Heart right ventricle (tissue), 16 donors: Measurements from ENCODE around the gene STK24. TPM values are rescaled to one million over a fixed set of nuclear protein-coding genes. Genes with fewer than 3 reads are reported as not detected.

ENCODE experiments used
- ATAC-seq, 8 donors: fragments of 200-7000 bp; cut with Tn5 transposase; one replicate each; pipeline ENCODE4 v1.9.1; 2020; ENCODE audit warnings: mild to moderate bottlenecking in 8 of 8, moderate library complexity in 8 of 8, moderate number of reproducible peaks in 1 of 8
- DNase-seq, 2 donors: peaks; one replicate each; pipeline ENCODE4 v3.0.0-alpha.2; 2020
- H3K27ac ChIP-seq, 10 donors: fragments of 200-600 bp; sonication (generic) in 2 of 10; one replicate each; pipeline versions ENCODE4 v1.5.0 to v1.8.0; 2020 to 2022; ENCODE audit warnings: mild to moderate bottlenecking in 3 of 10
- H3K27me3 ChIP-seq, 7 donors: fragments of 200-600 bp; one replicate each; pipeline ENCODE4 v1.8.0; 2021 to 2022; ENCODE audit warnings: mild to moderate bottlenecking in 2 of 7
- H3K36me3 ChIP-seq, 9 donors: fragments of 200-600 bp; sonication (generic) in 1 of 9; one replicate each; pipeline versions ENCODE4 v1.5.0 to v1.8.0; 2020 to 2022; ENCODE audit warnings: mild to moderate bottlenecking in 2 of 9
- H3K4me1 ChIP-seq, 9 donors: fragments of 200-600 bp; sonication (generic) in 1 of 9; one replicate each; pipeline versions ENCODE4 v1.5.0 to v1.8.0; 2020 to 2022; ENCODE audit warnings: mild to moderate bottlenecking in 4 of 9
- H3K4me3 ChIP-seq, 10 donors: fragments of 200-600 bp; sonication (generic) in 2 of 10; one replicate each; pipeline versions ENCODE4 v1.5.0 to v1.8.0; 2020 to 2022; ENCODE audit warnings: mild to moderate bottlenecking in 7 of 10, moderate library complexity in 2 of 10
- H3K9me3 ChIP-seq, 11 donors: fragments of 200-600 bp in 10 of 11; sonication (generic) in 2 of 11; one replicate each; pipeline versions ENCODE4 v1.5.0 to v1.8.0; 2013 to 2022; ENCODE audit warnings: mild to moderate bottlenecking in 2 of 11, control low read depth in 1 of 11, moderate library complexity in 1 of 11
- CTCF ChIP-seq, 9 donors: fragments of 200-600 bp; sonication (generic) in 2 of 9; IDR thresholded peaks; one replicate each; pipeline versions ENCODE4 v1.5.0 to v1.8.0; 2021 to 2022; ENCODE audit warnings: antibody characterized with exemption in 9 of 9, mild to moderate bottlenecking in 5 of 9, moderate library complexity in 1 of 9
- WGBS, 2 donors: extraction: QIAGEN DNeasy Blood & Tissue Kit; methylation state at CpG; one replicate each; pipeline ENCODE4 v1.1.7; 2013; ENCODE audit warnings: inconsistent platforms in 1 of 2; 5-methylcytosine and 5-hydroxymethylcytosine counted together
- intact Hi-C, 10 donors: fragments of 100-400 bp; cut with DNase I; formaldehyde crosslinking; loops; one replicate each; pipeline versions ENCODE4 v1.11.1 to v1.14.2; 2022
- polyA plus RNA-seq, 2 donors: library from polyadenylated mRNA; stranded (reverse); fragments of 200-250 nt; gene quantifications; one replicate each; pipeline ENCODE4 v1.2.3, GENCODE V29; 2013
- total RNA-seq, 10 donors: library from RNA; stranded (reverse); fragmentation: NEBNext Ultra II Directional in 3 of 10; extraction: Animal tissue kit (Norgen Biotek cat#: 25700) in 3 of 10; gene quantifications; one replicate each; pipeline versions ENCODE4 v1.2.1 to v1.2.4, GENCODE V29; 2021 to 2023
- donor health status: Arrhythmogenic right ventricular cardiomyopathy.
- donor health status: ischemic (EF 13 %, LVEDD 7.1; RV severe dilation, severe dysfunction).
- donor health status: healthy with polysubstance abuse.
- donor health status: DM: no; HTN: yes; CAD: no.
- donor health status: DM: no; HTN: no; CAD: no.
- donor health status: ischemic (EF 25% LVEDD 6.9; RV normal size, moderate dysfunction).
- donor health status: ischemic (EF 25% LVEDD 5.7; RV mildly dilated, moderate dysfunction).
- donor health status: healthy.
- donor health status: DM: yes; HTN: yes; CAD: no.
- donor health status: Ischemic cardiomyopathy.
- donor health status: ischemic (EF 35%, LVEDD 5.7; RV mildly dilated, moderate dysfunction).
- donor health status: nonischemic (EF 11% LVEDD 7.7; RV severe dilation, severe dysfunction).
- donor health status: DM: yes; HTN: yes; CAD: no.
- donor health status: PGD.
- donor health status: ischemic (EF 29% LVEDD 5.4; RV normal size, mild dysfunction).
- donor health status: nonischemic (EF 23%, LVEDD 6.1; RV moderate dilation, normal function).

The STK24 gene
- total and polyA plus RNA-seq, 12 donors = 20.8 to 72.9 (median 61.5) TPM

GRCh38 chr13:98422046-98422445 lies 154.9 kb downstream of the STK24 start:
- Histone ChIP-seq H3K27me3 (no peaks in the 10 kb centered on the region), H3K9me3 (no peaks in the 10 kb centered on the region), H3K27ac (no peak overlapping the region), H3K36me3 (peaks cover 0 to 74% (median 7%) of the 10 kb centered on the region in 9 donors), H3K4me1 (peaks cover 0 to under 1% (median 0%) of the 10 kb centered on the region in 9 donors), H3K4me3 (no peak overlapping the region)
- intact Hi-C loops = loop anchor here in 2 of 10 donors (10.0 kb wide), 1 partner anchor 277 kb away; the partner anchor contains the start of gene FARP1 (in 2 of the 2)
- WGBS, 2 donors = 94% methylated on average over 9 of the region's 9 CpGs
- no peak for DNase-seq
- TF ChIP-seq CTCF (IDR thresholded peaks at IDR 0.05) = no peak
- no peak for ATAC-seq

DNA sequence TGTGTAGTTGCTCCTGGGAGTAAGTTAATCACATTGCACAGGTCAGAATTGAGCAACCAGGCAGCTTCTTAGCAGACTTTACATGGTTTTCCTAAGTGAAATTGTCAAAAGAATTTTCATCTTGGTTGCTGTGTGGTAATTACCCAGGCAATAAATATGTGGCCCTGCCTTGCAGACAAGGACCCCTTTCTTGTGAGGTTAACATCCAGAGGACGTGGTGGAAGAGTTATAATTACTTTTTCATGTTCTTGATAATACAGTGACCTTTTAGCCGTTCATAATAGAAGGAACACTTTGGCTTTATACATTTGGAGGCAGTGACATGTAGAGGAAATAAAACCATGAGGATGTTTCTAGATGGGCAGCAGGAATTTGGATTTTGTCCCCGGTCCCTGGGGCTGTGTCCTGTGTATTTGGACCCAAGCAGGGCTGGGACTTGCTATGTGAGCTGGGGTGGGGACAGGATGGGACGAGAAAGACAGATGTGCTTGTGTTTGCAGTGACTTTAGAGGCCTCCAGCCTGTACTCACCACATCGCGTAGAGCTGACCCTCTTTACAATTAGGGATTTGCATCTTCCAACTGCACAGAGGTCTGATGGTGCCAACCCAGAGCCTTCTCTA lies 156.2 kb downstream of the STK24 start:
- H3K9me3 ChIP-seq = peaks cover 0 to 3% (median 0%) of the 10 kb centered on the region in 11 donors
- H3K27me3 ChIP-seq = no peaks in the 10 kb centered on the region
- no peak overlapping the region for H3K4me3 ChIP-seq
- DNase-seq = no peak
- intact Hi-C loops = loop anchor here in 2 of 10 donors (10.0 kb wide), 1 partner anchor 276 kb away; the partner anchor contains the start of gene FARP1 (in 2 of the 2)
- no peaks in the 10 kb centered on the region for H3K4me1 ChIP-seq
- peaks cover 0 to 72% (median 7%) of the 10 kb centered on the region in 9 donors for H3K36me3 ChIP-seq
- no peak for TF ChIP-seq CTCF (IDR thresholded peaks at IDR 0.05)
- 91% methylated on average over 6 of the region's 6 CpGs for WGBS, 2 donors
- ATAC-seq = no peak
- H3K27ac ChIP-seq = no peak overlapping the region

DNA sequence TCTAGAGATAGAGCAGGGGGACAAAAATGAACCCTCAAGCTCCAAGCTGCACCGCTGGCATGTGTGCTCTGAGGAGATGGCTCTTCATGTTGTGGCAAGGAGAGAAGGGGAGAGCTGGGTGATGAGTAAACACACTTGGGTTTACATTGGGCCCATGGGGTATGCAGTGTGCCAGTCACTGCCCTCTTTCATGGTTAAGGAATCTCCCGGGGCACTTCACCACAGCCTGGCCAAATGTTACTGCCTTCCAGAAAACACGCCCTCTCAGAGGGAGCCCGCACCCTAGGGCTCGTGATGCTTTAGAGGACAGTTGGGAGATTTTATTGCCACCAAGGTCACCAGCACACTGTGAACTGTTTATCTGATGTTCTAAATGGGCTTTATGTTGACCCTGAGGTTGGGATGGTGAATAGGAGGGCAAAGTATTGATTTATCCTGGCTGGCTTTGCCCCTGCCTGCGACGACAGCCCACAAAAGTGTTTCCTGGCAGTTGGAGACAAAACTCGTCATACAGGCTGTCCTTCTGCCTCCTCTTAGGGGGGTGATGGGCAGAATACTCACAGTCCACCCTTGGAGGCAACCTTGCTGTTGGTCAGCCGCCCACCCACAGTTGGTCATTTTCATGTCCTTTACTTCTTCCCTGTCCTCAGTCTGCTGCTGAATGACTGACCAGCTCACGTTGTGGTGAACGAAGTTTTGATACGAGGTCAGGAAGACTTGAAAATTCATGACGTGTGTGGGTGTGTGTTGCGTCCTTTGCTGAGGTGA lies 156.9 kb downstream of the STK24 start:
- no peak for TF ChIP-seq CTCF (IDR thresholded peaks at IDR 0.05)
- Histone ChIP-seq H3K27me3 (no peaks in the 10 kb centered on the region), H3K4me1 (no peaks in the 10 kb centered on the region), H3K27ac (no peak overlapping the region), H3K4me3 (no peak overlapping the region), H3K36me3 (peaks cover 0 to 72% (median 7%) of the 10 kb centered on the region in 9 donors), H3K9me3 (peaks cover 0 to 3% (median 0%) of the 10 kb centered on the region in 11 donors)
- no peak for ATAC-seq
- intact Hi-C loops = loop anchor here in 2 of 10 donors (10.0 kb wide), 1 partner anchor 275 kb away; the partner anchor contains the start of gene FARP1 (in 2 of the 2)
- DNase-seq = no peak
- 93 to 94% methylated on average over 14 of the region's 14 CpGs for WGBS, 2 donors

DNA sequence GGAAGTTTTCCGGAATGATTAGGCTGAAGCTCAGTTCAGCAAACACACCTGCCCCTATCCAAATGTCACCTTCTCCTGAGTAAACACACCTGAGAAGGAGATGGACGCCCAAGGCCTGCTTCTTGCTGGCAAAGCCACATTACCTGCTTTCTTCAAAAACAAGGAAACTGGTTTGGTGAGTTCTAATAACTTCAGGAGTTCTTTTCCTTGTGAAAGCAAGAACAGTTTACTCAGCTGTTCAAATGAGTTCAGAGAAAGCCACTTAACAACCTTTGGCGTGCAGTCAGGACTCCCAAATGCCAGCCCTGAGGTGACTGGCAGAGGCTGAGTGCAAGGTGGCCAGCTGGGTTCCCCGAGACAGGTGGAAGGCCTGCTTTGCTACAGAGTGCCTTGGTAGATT lies 160.5 kb downstream of the STK24 start:
- Histone ChIP-seq H3K9me3 (peaks cover 0 to 3% (median 0%) of the 10 kb centered on the region in 11 donors), H3K4me3 (no peak overlapping the region), H3K27ac (no peak overlapping the region), H3K36me3 (peaks cover 0 to 79% (median 14%) of the 10 kb centered on the region in 9 donors), H3K27me3 (no peaks in the 10 kb centered on the region), H3K4me1 (peaks cover 0 to 2% (median 0%) of the 10 kb centered on the region in 9 donors)
- ATAC-seq (no peak), DNase-seq (no peak)
- intact Hi-C loops = no loop called here
- no peak for TF ChIP-seq CTCF (IDR thresholded peaks at IDR 0.05)
- WGBS, 2 donors = 99% methylated on average over 4 of the region's 4 CpGs
